GM19467 (cell line): ENCODE measurements around the gene ACSL5.
A peak's percentile ranks its signal among the peaks of the same experiment; 100 is the strongest.
"Not testable (repeated sequence)": the region's sequence is repeated elsewhere in the genome, so short reads cannot be mapped to it uniquely, and the experiment has no call there.

Experiments used
- ATAC-seq: cut with Tn5 transposase; IDR thresholded peaks from one replicate; pipeline ENCODE4 v1.9.1; 2021; ENCODE audit warnings: mild to moderate bottlenecking, moderate library complexity; ENCODE audit not compliant: unreplicated experiment

ACSL5 gene

GRCh38 chr10:112372182-112372810, 1.6 kb upstream of the ACSL5 start:
- not testable (repeated sequence) for ATAC-seq

GRCh38 chr10:112374724-112375541, 1.0 kb downstream of the ACSL5 start:
- peak; percentile 40 for ATAC-seq

GRCh38 chr10:112375721-112376395, 1.9 kb downstream of the ACSL5 start:
- ATAC-seq, result peak; percentile 86

GRCh38 chr10:112376396-112376790, 2.5 kb downstream of the ACSL5 start:
- peak; percentile 25 for ATAC-seq

GRCh38 chr10:112377116-112377515, 3.2 kb downstream of the ACSL5 start:
- ATAC-seq, result not testable (repeated sequence)

- ATAC-seq, result no peak
Measured at GRCh38 chr10:112379635-112380296, 5.8 kb downstream of the ACSL5 start.

- ATAC-seq, result no peak
Measured at GRCh38 chr10:112382515-112383235, 8.8 kb downstream of the ACSL5 start.

GRCh38 chr10:112383325-112383724, 9.4 kb downstream of the ACSL5 start:
- no peak for ATAC-seq

GRCh38 chr10:112384141-112384540, 10.2 kb downstream of the ACSL5 start:
- ATAC-seq, result no peak

- no peak for ATAC-seq
Measured at GRCh38 chr10:112385201-112385600, 11.3 kb downstream of the ACSL5 start.

- ATAC-seq, result not testable (repeated sequence)
Measured at GRCh38 chr10:112388056-112388455, 14.1 kb downstream of the ACSL5 start.

- ATAC-seq, result no peak
Measured at GRCh38 chr10:112388548-112388947, 14.6 kb downstream of the ACSL5 start.

- peak; percentile 60 for ATAC-seq
Measured at GRCh38 chr10:112389271-112389822, 15.4 kb downstream of the ACSL5 start.

- ATAC-seq, result no peak
Measured at GRCh38 chr10:112390125-112390703, 16.3 kb downstream of the ACSL5 start.

GRCh38 chr10:112393341-112393740, 19.4 kb downstream of the ACSL5 start:
- ATAC-seq, result no peak

- ATAC-seq, result no peak
Measured at GRCh38 chr10:112393827-112394226, 19.9 kb downstream of the ACSL5 start.

GRCh38 chr10:112394475-112394875, 20.6 kb downstream of the ACSL5 start:
- ATAC-seq, result no peak

GRCh38 chr10:112395809-112396530, 22.1 kb downstream of the ACSL5 start:
- no peak for ATAC-seq

- no peak for ATAC-seq
Measured at GRCh38 chr10:112397592-112397991, 23.7 kb downstream of the ACSL5 start.
